HepG2 (cell line): ENCODE measurements around the gene MSL3B.

Source experiments
- CERS6 ChIP-seq: sonication (generic); formaldehyde crosslinking; IDR thresholded peaks from 2 replicates; pipeline ENCODE4 v1.5.0; 2020; ENCODE audit warnings: missing genetic modification reagents
- FOXO4 ChIP-seq: sonication (generic); formaldehyde crosslinking; conservative IDR thresholded peaks from 2 replicates; pipeline ENCODE4 v1.8.1; 2023; ENCODE audit warnings: missing genetic modification reagents
- GATAD2A ChIP-seq: IDR thresholded peaks from 2 replicates; pipeline ENCODE4 v1.6.1; 2016
- KMT2A ChIP-seq: sonication (generic); formaldehyde crosslinking; IDR thresholded peaks from 2 replicates; pipeline ENCODE4 v1.4.0; 2020; ENCODE audit warnings: missing genetic modification reagents
- MED13 ChIP-seq: sonication (generic); formaldehyde crosslinking; IDR thresholded peaks from 2 replicates; pipeline ENCODE4 v1.5.0; 2020; ENCODE audit warnings: missing genetic modification reagents
- MTA3 ChIP-seq: sonication (generic); formaldehyde crosslinking; IDR thresholded peaks from 2 replicates; pipeline ENCODE4 v1.4.0; 2020; ENCODE audit warnings: missing genetic modification reagents
- PHF21A ChIP-seq: sonication (generic); formaldehyde crosslinking; IDR thresholded peaks from 2 replicates; pipeline ENCODE4 v1.5.0; 2020; ENCODE audit warnings: mild to moderate bottlenecking, missing genetic modification reagents
- POLR2G ChIP-seq: fragments of 200-400 bp; formaldehyde crosslinking; IDR thresholded peaks from 2 replicates; pipeline ENCODE4 v1.6.1; 2018; ENCODE audit warnings: mild to moderate bottlenecking, low read depth, low read length, moderate library complexity
- RARA ChIP-seq: IDR thresholded peaks from 2 replicates; pipeline ENCODE4 v1.6.1; 2016; ENCODE audit warnings: missing genetic modification reagents, missing compliant biosample characterization
- SPEN ChIP-seq: sonication (generic); formaldehyde crosslinking; IDR thresholded peaks from 2 replicates; pipeline ENCODE4 v1.5.1; 2020; ENCODE audit warnings: low read depth, mild to moderate bottlenecking, missing genetic modification reagents
- ZBTB33 ChIP-seq: sonication (generic); formaldehyde crosslinking; IDR thresholded peaks from 2 replicates; pipeline ENCODE4 v1.4.0; 2020; ENCODE audit warnings: missing genetic modification reagents
- ZNF251 ChIP-seq: sonication (generic); formaldehyde crosslinking; IDR thresholded peaks from 2 replicates; pipeline ENCODE4 v1.9.0; 2021; ENCODE audit warnings: mild to moderate bottlenecking, missing genetic modification reagents
- ZNF44 ChIP-seq: sonication (generic); formaldehyde crosslinking; IDR thresholded peaks from 2 replicates; pipeline ENCODE4 v1.5.1; 2020; ENCODE audit warnings: mild to moderate bottlenecking, missing genetic modification reagents
- ZNF501 ChIP-seq: sonication (generic); formaldehyde crosslinking; IDR thresholded peaks from 2 replicates; pipeline ENCODE4 v1.5.1; 2020; ENCODE audit warnings: mild to moderate bottlenecking, moderate library complexity, missing genetic modification reagents
- ZNF879 ChIP-seq: sonication (generic); formaldehyde crosslinking; IDR thresholded peaks from 2 replicates; pipeline ENCODE4 v1.8.1; 2023; ENCODE audit warnings: missing genetic modification reagents
- ZSCAN22 ChIP-seq: sonication (generic); formaldehyde crosslinking; IDR thresholded peaks from 2 replicates; pipeline ENCODE4 v1.4.0; 2020; ENCODE audit warnings: mild to moderate bottlenecking, missing genetic modification reagents
- ZZZ3 ChIP-seq: sonication (generic); formaldehyde crosslinking; IDR thresholded peaks from 2 replicates; pipeline ENCODE4 v1.4.0; 2020; ENCODE audit warnings: missing genetic modification reagents, mild to moderate bottlenecking, borderline replicate concordance
- TF ChIP-seq, protein P1 (sequence below): sonication (generic); formaldehyde crosslinking; IDR thresholded peaks from 2 replicates; pipeline ENCODE4 v1.4.0; 2020; ENCODE audit warnings: mild to moderate bottlenecking, missing genetic modification reagents, borderline replicate concordance
- TF ChIP-seq, protein P2 (sequence below): sonication (generic); formaldehyde crosslinking; IDR thresholded peaks from 2 replicates; pipeline ENCODE4 v1.5.1; 2020; ENCODE audit warnings: missing genetic modification reagents, mild to moderate bottlenecking, borderline replicate concordance

The MSL3B gene

DNA sequence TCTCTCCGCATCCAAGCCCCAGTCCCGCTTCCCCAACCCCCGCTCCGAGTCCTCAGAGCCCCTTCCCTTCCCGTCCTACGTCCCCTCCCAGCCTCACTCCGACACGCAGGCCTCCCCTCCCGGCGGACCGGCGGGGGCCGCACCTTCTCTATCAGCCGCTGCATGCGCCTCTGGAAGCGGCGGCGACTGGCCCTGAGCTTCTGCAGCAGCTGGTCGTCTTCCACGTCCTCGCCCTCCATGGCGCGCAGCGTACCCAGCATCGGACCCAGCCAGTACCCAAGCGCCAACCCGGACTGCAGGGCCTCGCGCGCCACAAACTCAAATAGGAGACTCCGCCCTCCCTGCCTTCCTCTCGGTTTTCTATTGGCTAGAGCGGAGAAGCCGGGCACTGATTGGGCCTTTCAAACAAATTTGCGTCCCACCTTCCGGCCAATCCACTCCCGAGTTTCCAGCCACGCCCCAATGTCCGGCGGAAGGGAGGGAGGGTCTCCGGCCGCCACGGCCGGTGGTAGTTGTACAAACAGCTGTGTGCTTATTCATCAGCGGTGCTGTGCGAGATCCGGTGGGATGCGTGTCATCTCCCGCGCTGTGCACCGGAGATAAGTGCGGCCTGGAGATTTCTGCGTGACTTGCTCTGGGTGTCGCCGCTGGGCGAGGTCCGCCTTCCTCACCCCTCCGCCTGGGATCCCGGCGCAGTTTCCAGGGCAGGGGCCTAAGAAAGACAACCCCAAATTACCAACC lies 13.8 kb downstream of the MSL3B start, which contains the start of gene HJURP (continued):
- TF ChIP-seq, protein P1, sequence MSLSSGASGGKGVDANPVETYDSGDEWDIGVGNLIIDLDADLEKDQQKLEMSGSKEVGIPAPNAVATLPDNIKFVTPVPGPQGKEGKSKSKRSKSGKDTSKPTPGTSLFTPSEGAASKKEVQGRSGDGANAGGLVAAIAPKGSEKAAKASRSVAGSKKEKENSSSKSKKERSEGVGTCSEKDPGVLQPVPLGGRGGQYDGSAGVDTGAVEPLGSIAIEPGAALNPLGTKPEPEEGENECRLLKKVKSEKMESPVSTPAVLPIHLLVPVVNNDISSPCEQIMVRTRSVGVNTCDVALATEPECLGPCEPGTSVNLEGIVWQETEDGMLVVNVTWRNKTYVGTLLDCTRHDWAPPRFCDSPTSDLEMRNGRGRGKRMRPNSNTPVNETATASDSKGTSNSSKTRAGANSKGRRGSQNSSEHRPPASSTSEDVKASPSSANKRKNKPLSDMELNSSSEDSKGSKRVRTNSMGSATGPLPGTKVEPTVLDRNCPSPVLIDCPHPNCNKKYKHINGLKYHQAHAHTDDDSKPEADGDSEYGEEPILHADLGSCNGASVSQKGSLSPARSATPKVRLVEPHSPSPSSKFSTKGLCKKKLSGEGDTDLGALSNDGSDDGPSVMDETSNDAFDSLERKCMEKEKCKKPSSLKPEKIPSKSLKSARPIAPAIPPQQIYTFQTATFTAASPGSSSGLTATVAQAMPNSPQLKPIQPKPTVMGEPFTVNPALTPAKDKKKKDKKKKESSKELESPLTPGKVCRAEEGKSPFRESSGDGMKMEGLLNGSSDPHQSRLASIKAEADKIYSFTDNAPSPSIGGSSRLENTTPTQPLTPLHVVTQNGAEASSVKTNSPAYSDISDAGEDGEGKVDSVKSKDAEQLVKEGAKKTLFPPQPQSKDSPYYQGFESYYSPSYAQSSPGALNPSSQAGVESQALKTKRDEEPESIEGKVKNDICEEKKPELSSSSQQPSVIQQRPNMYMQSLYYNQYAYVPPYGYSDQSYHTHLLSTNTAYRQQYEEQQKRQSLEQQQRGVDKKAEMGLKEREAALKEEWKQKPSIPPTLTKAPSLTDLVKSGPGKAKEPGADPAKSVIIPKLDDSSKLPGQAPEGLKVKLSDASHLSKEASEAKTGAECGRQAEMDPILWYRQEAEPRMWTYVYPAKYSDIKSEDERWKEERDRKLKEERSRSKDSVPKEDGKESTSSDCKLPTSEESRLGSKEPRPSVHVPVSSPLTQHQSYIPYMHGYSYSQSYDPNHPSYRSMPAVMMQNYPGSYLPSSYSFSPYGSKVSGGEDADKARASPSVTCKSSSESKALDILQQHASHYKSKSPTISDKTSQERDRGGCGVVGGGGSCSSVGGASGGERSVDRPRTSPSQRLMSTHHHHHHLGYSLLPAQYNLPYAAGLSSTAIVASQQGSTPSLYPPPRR (CRISPR knock-in tag), result no peak
- TF ChIP-seq KMT2A (CRISPR knock-in tag) (peak; percentile 78), ZNF44 (CRISPR knock-in tag) (no peak), SPEN (peak; percentile 65), MED13 (CRISPR knock-in tag) (peak; percentile 51; the same call in 1 of the 2 replicates), ZBTB33 (CRISPR knock-in tag) (no peak), ZNF879 (CRISPR knock-in tag) (peak; percentile 65; the same call in 1 of the 2 replicates), ZZZ3 (CRISPR knock-in tag) (no peak), PHF21A (0 out of 2 replicates have a peak, but pooled peaks have one; percentile 41), CERS6 (CRISPR knock-in tag) (no peak), RARA (CRISPR knock-in tag) (peak; percentile 10; the same call in 1 of the 2 replicates), MTA3 (CRISPR knock-in tag) (no peak), POLR2G (peak; percentile 89), ZNF251 (CRISPR knock-in tag) (no peak), ZNF501 (peak; percentile 91), FOXO4 (CRISPR knock-in tag) (no peak), ZSCAN22 (no peak), GATAD2A (CRISPR knock-in tag) (peak; percentile 31)
- TF ChIP-seq, protein P2, sequence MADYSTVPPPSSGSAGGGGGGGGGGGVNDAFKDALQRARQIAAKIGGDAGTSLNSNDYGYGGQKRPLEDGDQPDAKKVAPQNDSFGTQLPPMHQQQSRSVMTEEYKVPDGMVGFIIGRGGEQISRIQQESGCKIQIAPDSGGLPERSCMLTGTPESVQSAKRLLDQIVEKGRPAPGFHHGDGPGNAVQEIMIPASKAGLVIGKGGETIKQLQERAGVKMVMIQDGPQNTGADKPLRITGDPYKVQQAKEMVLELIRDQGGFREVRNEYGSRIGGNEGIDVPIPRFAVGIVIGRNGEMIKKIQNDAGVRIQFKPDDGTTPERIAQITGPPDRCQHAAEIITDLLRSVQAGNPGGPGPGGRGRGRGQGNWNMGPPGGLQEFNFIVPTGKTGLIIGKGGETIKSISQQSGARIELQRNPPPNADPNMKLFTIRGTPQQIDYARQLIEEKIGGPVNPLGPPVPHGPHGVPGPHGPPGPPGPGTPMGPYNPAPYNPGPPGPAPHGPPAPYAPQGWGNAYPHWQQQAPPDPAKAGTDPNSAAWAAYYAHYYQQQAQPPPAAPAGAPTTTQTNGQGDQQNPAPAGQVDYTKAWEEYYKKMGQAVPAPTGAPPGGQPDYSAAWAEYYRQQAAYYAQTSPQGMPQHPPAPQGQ (CRISPR knock-in tag), result no peak
